Suprapubic skin (tissue), 3 donors: Measurements from ENCODE around the gene MAP2K5.

ENCODE experiments used
- CTCF ChIP-seq, 2 donors: fragments of 200-600 bp in 1 of 2; fragments of 450-650 bp in 1 of 2; sonication (generic) in 1 of 2; IDR thresholded peaks; one replicate each; pipeline ENCODE4 v1.5.1; 2016 to 2019; ENCODE audit warnings: antibody characterized with exemption in 2 of 2, mild to moderate bottlenecking in 1 of 2, moderate library complexity in 1 of 2
- POLR2AphosphoS5 ChIP-seq, 3 donors: sonication (generic); formaldehyde crosslinking; IDR thresholded peaks; one replicate each; pipeline ENCODE4 v1.6.1; 2017; ENCODE audit warnings: antibody characterized with exemption in 3 of 3

- TF ChIP-seq CTCF (IDR thresholded peaks at IDR 0.05) = no peak
- TF ChIP-seq POLR2AphosphoS5 (IDR thresholded peaks at IDR 0.05) = no peak
These were observed 244.1 kb downstream of the MAP2K5 start for GRCh38 chr15:67786646-67787045.
